ENCODE data around the gene TBATA. TPM values are rescaled to one million over a fixed set of nuclear protein-coding genes. Genes with fewer than 3 reads are reported as not detected.

Gene TBATA
- polyA plus RNA-seq, 1 experiment: not detected

- no peak for DNase-seq (ENCODE audit: low read depth)
- CTCF ChIA-PET: interaction anchor here (1.4 kb wide), 1 partner anchor 159 kb away, joined by 4 read pairs; no protein-coding TSS in a partner anchor
- H3K36me3 ChIP-seq (ENCODE audit: control insufficient read depth, insufficient read depth, low read length): no peaks in the 10 kb centered on the region
- H3K27me3 ChIP-seq (ENCODE audit: control insufficient read depth, insufficient read depth, low read length): peaks cover 9% of the 10 kb centered on the region
- POLR2A ChIA-PET: no interaction called here
- TF ChIP-seq CTCF (IDR thresholded peaks at IDR 0.05; ENCODE audit: insufficient read depth, low read depth, low read length): no peak
- no peak overlapping the region for H3K4me3 ChIP-seq (ENCODE audit: low read depth, low read length)
Observed at GRCh38 chr10:70779088-70779487, 6.1 kb downstream of the TBATA start.

- CTCF ChIA-PET: interaction anchor here (1.1 to 1.2 kb wide), 2 partner anchors 101 to 125 kb away, joined by 4 to 10 read pairs; no protein-coding TSS in a partner anchor
Observed at GRCh38 chr10:70778267-70778924, 6.8 kb downstream of the TBATA start.

GRCh38 chr10:70777063-70777875 is 7.9 kb downstream of the TBATA start:
- H3K4me3 ChIP-seq (ENCODE audit: low read depth, low read length): no peak overlapping the region
- CTCF ChIA-PET: interaction anchor here (1.1 to 1.2 kb wide), 2 partner anchors 102 to 126 kb away, joined by 4 to 10 read pairs; no protein-coding TSS in a partner anchor
- no peak for TF ChIP-seq CTCF (IDR thresholded peaks at IDR 0.05; ENCODE audit: insufficient read depth, low read depth, low read length)
- POLR2A ChIA-PET: no interaction called here
- no peaks in the 10 kb centered on the region for H3K36me3 ChIP-seq (ENCODE audit: control insufficient read depth, insufficient read depth, low read length)
- H3K27me3 ChIP-seq (ENCODE audit: control insufficient read depth, insufficient read depth, low read length): peaks cover 8% of the 10 kb centered on the region
- no peak for DNase-seq (ENCODE audit: low read depth)

More at GRCh38 chr10:70778267-70778924, 6.8 kb downstream of the TBATA start:
- no peak for TF ChIP-seq CTCF (IDR thresholded peaks at IDR 0.05; ENCODE audit: insufficient read depth, low read depth, low read length)
- POLR2A ChIA-PET: no interaction called here
- H3K36me3 ChIP-seq (ENCODE audit: control insufficient read depth, insufficient read depth, low read length): no peaks in the 10 kb centered on the region
- DNase-seq (ENCODE audit: low read depth): no peak
- H3K27me3 ChIP-seq (ENCODE audit: control insufficient read depth, insufficient read depth, low read length): peaks cover 9% of the 10 kb centered on the region
- H3K4me3 ChIP-seq (ENCODE audit: low read depth, low read length): no peak overlapping the region

GRCh38 chr10:70776455-70777005 is 8.6 kb downstream of the TBATA start:
- CTCF ChIA-PET: no interaction called here
- no peak for DNase-seq (ENCODE audit: low read depth)
- Histone ChIP-seq H3K4me3 (ENCODE audit: low read depth, low read length) (no peak overlapping the region), H3K27me3 (ENCODE audit: control insufficient read depth, insufficient read depth, low read length) (peaks cover 8% of the 10 kb centered on the region), H3K36me3 (ENCODE audit: control insufficient read depth, insufficient read depth, low read length) (no peaks in the 10 kb centered on the region)
- POLR2A ChIA-PET: no interaction called here
- no peak for TF ChIP-seq CTCF (IDR thresholded peaks at IDR 0.05; ENCODE audit: insufficient read depth, low read depth, low read length)

Measured in BJ (cell line).